AML-193 (cell line): ENCODE results near the gene TRIM29.

ENCODE experiments used
- DNase-seq, 2 experiments: peaks; one replicate each; lab custom pipeline; 2025; lab: John Stamatoyannopoulos, UW

TRIM29 gene

DNA sequence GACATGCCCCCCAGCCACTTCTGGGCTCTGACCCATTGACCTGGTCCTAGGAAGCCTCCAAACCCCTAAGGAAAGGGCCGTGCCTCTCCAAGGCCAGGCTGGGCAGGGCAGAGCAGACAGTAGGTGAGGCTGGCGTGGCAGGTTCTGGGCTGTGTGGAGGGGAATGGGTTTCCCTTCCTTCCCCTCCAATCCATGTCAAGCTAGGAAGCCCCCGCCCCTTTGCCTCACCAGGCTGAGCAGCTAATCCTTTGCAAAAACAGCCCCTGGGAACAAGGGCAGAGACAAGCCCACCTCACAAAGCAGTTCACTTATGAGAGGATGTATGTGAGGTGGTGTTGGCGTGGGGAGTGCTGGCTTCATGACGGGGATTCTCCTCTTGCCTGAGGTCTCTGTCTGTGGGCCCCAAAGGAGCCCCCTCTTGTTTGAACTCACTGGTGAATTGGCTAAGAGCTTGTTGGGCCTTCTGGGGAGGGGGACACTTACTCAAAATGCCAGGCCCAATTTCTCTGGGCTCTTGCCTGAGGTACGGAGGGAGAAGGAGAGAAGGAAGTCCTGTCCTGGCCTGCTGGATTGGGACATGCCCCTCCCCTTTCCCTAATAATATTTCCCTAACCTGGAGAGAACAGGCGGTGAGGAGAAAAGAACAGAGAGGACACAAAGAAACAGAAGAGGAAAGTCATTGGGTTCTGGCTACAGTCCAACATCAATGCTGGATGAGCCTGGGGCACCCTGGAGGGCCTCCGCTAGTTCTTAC is 1.6 kb upstream of the TRIM29 start:
- DNase-seq: no peak

- no peak for DNase-seq
These were observed 714 bp downstream of the TRIM29 start for GRCh38 chr11:120137187-120137610.

GRCh38 chr11:120136356-120136755 is 1.6 kb downstream of the TRIM29 start:
- DNase-seq: no peak

DNA sequence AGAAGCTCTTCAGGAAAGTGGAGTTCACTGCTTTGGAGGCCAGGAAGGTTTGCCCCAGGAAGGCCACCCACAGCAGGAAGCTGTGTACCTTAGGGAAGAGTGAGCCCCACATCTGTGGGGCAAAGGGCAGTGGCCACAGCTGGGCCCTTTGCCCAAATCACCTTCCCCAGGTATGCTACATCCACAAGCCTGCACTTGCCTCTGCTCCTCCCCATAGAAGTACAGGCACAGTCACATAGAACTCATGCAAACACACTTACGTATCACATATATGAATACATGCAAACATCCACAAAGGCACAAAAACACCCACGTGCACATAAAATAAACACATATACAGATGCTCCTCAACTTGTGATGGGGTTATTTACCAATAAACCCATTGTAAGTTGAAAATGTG is 2.1 kb downstream of the TRIM29 start:
- no peak for DNase-seq

- no peak for DNase-seq
These were observed 3.0 kb downstream of the TRIM29 start for GRCh38 chr11:120134931-120135228.

GRCh38 chr11:120134106-120134930 is 3.6 kb downstream of the TRIM29 start:
- DNase-seq: no peak

GRCh38 chr11:120133216-120134105 is 4.5 kb downstream of the TRIM29 start:
- DNase-seq: no peak

DNA sequence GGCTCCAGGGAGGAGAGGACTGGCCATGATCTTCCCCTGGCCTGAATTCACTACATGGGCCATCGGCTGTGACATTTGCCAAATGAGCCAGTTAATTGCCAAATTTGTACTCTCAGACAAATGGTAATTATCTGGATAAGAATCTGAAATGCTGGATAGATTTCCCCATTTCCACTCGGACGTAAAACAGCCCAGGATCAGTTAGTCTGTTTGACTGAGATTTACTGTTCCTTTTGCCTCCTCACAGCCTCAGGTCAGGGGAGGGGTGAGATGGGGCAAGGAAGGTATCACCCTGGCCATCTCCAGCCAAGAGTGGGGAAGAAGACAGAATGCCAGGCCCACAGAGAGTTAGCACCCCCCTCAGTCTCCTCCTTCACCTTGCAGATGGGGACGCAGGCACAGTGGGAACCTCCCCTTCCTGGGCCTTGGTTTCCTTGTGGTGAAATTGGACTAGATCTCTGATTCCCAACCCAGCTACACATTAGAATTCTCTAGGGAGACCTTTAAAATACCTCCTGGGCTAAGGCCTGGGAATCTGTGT is 5.2 kb downstream of the TRIM29 start:
- no peak for DNase-seq

- no peak for DNase-seq
These were observed 5.8 kb downstream of the TRIM29 start for GRCh38 chr11:120131941-120132644.

- DNase-seq: no peak
These were observed 6.7 kb downstream of the TRIM29 start for GRCh38 chr11:120130991-120131760.

DNA sequence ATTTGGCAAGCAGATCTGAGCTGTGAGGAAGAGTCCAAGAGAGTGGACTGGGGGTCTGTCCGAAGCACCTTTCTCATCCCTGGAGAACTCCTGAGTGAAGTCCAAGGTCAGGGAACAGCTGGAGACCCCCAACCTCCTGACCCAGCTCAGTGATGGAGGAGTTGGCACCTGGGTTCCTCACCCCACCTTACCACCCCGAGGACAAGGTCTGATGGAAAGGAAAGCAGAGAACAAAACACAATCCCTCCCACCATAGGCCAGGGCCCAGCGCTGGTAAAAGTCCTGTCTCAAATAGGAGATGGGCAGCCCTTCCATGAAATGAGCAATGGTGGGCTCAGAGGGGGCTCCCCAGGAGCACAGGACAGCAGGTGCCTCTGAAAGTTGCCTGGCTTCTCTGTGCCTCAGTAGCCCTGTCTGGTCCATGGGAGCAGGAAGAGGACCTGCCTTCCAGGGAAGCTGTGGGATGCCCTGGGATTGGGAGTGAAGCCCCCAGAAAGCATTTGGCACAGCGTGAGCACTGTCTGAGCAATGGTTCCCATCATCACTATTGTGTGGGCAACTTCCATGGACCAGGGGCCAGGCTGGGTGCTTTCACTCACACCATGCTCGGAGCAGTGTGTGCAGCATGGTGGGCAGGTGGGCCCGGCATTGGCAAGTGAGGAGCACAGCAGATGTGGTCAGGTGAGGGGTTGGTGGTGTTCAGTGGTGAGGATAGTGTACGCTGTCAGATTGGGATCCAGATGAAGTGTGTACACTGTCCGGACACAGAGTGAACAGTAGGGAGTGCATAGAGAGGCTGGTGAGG is 7.5 kb downstream of the TRIM29 start:
- no peak for DNase-seq

- DNase-seq: no peak
These were observed 8.3 kb downstream of the TRIM29 start for GRCh38 chr11:120129570-120129969.

DNA sequence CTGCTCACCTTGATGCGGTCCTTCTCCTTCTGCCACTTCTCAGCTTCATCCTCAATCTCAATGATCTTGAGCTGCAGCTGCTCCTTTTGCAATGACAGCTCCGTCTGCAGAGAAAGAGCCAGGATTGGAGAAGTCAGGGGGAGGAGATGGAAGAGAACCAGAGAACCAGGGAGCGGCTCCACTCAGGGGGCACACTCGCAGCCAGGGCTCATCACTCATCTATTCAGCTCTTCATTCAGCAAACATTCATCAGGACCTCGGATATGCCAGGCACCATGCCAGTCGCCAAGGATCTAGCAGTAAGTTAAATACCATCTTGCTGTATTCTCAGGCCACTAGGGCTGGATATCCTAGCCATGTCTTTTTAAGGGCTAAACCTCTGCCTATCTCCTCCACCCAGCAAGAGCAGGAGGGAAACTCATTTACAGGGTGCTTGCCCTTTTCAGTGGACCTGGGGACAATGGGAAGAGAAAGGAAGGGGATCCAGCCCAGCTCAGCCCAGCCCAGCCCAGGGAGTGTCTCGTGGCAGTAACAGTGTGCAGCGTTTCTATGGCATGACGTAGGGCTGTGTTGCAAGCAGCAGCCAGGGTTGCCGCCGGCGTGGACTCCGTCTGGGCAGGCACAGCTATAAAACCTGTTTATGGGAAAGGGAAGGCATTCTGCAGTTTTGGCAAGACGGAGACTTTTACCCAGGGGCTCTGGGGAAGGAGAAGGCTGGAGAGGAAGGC is 9.4 kb downstream of the TRIM29 start:
- DNase-seq: no peak

- DNase-seq: no peak
These were observed 10.7 kb downstream of the TRIM29 start for GRCh38 chr11:120127236-120127635.

DNA sequence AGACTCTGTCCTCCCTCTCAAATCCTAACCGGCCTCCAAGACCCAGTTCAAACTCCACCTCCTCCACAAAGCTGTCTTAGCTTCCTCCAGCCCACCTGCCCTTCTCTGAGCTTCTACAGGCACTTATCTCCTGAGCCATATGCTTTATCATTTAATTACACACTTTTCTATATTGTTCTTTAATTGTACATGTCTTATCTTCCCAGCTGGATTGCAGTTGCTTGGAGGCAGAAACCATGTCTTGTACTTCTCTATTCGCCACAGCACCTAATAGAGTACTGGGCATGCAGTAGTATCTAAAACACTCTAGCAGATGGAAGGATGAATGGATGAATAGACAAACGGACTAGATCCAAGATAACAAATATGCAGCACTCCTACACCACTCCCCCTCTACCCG is 11.3 kb downstream of the TRIM29 start:
- DNase-seq: no peak

GRCh38 chr11:120125509-120125908 is 12.4 kb downstream of the TRIM29 start:
- DNase-seq: no peak

- DNase-seq: no peak
These were observed 12.9 kb downstream of the TRIM29 start for GRCh38 chr11:120125024-120125423.

GRCh38 chr11:120124355-120124754 is 13.6 kb downstream of the TRIM29 start:
- no peak for DNase-seq

- DNase-seq: no peak
These were observed 14.0 kb downstream of the TRIM29 start for GRCh38 chr11:120123946-120124345.
